ENCODE measurements around the gene CASP2.

Gene CASP2

GRCh38 chr7:143255564-143255963 lies 32.6 kb upstream of the CASP2 start:
- DNase-seq (ENCODE audit: extremely low read depth, low read depth): no peak

GRCh38 chr7:143256325-143256724 lies 31.8 kb upstream of the CASP2 start:
- no peak for TF ChIP-seq CTCF (IDR thresholded peaks at IDR 0.05; ENCODE audit: low read depth, low read length)

More at GRCh38 chr7:143255564-143255963, 32.6 kb upstream of the CASP2 start:
- TF ChIP-seq CTCF (IDR thresholded peaks at IDR 0.05; ENCODE audit: low read depth, low read length): no peak

GRCh38 chr7:143256932-143257331 lies 31.2 kb upstream of the CASP2 start:
- TF ChIP-seq CTCF (IDR thresholded peaks at IDR 0.05; ENCODE audit: low read depth, low read length): no peak
- DNase-seq (ENCODE audit: extremely low read depth, low read depth): no peak

More at GRCh38 chr7:143256325-143256724, 31.8 kb upstream of the CASP2 start:
- no peak for DNase-seq (ENCODE audit: extremely low read depth, low read depth)

GRCh38 chr7:143257501-143257900 lies 30.6 kb upstream of the CASP2 start:
- DNase-seq (ENCODE audit: extremely low read depth, low read depth): no peak
- no peak for TF ChIP-seq CTCF (IDR thresholded peaks at IDR 0.05; ENCODE audit: low read depth, low read length)

GRCh38 chr7:143258831-143259230 lies 29.3 kb upstream of the CASP2 start:
- no peak for TF ChIP-seq CTCF (IDR thresholded peaks at IDR 0.05; ENCODE audit: low read depth, low read length)
- no peak for DNase-seq (ENCODE audit: extremely low read depth, low read depth)

- no peak for DNase-seq (ENCODE audit: extremely low read depth, low read depth)
- no peak for TF ChIP-seq CTCF (IDR thresholded peaks at IDR 0.05; ENCODE audit: low read depth, low read length)
These were observed 28.4 kb upstream of the CASP2 start for GRCh38 chr7:143259765-143260164.

- no peak for DNase-seq (ENCODE audit: extremely low read depth, low read depth)
- TF ChIP-seq CTCF (IDR thresholded peaks at IDR 0.05; ENCODE audit: low read depth, low read length): no peak
These were observed 26.2 kb upstream of the CASP2 start for GRCh38 chr7:143261901-143262300.
